RWPE1 (cell line): ENCODE measurements around the gene ANKRD30A.
"Not testable (repeated sequence)": the region's sequence is repeated elsewhere in the genome, so short reads cannot be mapped to it uniquely, and the experiment has no call there.

Experiments
- CTCF ChIA-PET: fragments of 350-600 bp; sonication (Branson Sonifier 250); formaldehyde crosslinking; extraction: SDS; loops from one replicate; lab custom pipeline; 2021; lab: Yijun Ruan, JAX
- POLR2A ChIA-PET: fragments of 400-600 bp; formaldehyde crosslinking; extraction: SDS; loops from one replicate; lab custom pipeline; 2020; ENCODE audit warnings: antibody characterized with exemption; ENCODE audit not compliant: low non-redundant PET; lab: Yijun Ruan, JAX
- DNase-seq: peaks from one replicate; pipeline ENCODE4 v3.0.0; 2012; ENCODE audit warnings: low spot score
- H3K27ac ChIP-seq: fragments of 450-650 bp; 2 replicates; pipeline ENCODE4 v1.5.1; 2017
- CTCF ChIP-seq: fragments of 450-650 bp; conservative IDR thresholded peaks from 2 replicates; pipeline ENCODE4 v1.5.1; 2017; ENCODE audit warnings: low read depth, mild to moderate bottlenecking

Gene ANKRD30A, protein sequence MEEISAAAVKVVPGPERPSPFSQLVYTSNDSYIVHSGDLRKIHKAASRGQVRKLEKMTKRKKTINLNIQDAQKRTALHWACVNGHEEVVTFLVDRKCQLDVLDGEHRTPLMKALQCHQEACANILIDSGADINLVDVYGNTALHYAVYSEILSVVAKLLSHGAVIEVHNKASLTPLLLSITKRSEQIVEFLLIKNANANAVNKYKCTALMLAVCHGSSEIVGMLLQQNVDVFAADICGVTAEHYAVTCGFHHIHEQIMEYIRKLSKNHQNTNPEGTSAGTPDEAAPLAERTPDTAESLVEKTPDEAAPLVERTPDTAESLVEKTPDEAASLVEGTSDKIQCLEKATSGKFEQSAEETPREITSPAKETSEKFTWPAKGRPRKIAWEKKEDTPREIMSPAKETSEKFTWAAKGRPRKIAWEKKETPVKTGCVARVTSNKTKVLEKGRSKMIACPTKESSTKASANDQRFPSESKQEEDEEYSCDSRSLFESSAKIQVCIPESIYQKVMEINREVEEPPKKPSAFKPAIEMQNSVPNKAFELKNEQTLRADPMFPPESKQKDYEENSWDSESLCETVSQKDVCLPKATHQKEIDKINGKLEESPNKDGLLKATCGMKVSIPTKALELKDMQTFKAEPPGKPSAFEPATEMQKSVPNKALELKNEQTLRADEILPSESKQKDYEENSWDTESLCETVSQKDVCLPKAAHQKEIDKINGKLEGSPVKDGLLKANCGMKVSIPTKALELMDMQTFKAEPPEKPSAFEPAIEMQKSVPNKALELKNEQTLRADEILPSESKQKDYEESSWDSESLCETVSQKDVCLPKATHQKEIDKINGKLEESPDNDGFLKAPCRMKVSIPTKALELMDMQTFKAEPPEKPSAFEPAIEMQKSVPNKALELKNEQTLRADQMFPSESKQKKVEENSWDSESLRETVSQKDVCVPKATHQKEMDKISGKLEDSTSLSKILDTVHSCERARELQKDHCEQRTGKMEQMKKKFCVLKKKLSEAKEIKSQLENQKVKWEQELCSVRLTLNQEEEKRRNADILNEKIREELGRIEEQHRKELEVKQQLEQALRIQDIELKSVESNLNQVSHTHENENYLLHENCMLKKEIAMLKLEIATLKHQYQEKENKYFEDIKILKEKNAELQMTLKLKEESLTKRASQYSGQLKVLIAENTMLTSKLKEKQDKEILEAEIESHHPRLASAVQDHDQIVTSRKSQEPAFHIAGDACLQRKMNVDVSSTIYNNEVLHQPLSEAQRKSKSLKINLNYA (N-terminal part only)

GRCh38 chr10:37125191-37125732, at the start of gene ANKRD30A:
TSS of gene ANKRD30A (plus strand) at chr10:37125598. CDS start at chr10:37125788, 190 bp downstream.
- POLR2A ChIA-PET: no interaction called here
- no peak for DNase-seq
- no peak within 1 kb of the TSS for H3K27ac ChIP-seq
- no peak for TF ChIP-seq CTCF
- CTCF ChIA-PET: no interaction called here

- DNase-seq, CTCF ChIA-PET, POLR2A ChIA-PET, H3K27ac ChIP-seq: not testable (repeated sequence)
These were observed 49.3 kb upstream of the ANKRD30A start for GRCh38 chr10:37076083-37076482.

- POLR2A ChIA-PET: no interaction called here
- CTCF ChIA-PET: no interaction called here
- no peak for TF ChIP-seq CTCF
- no peak for DNase-seq
- no peak overlapping the region for H3K27ac ChIP-seq
These were observed 29.4 kb upstream of the ANKRD30A start for GRCh38 chr10:37095792-37096573.

DNA sequence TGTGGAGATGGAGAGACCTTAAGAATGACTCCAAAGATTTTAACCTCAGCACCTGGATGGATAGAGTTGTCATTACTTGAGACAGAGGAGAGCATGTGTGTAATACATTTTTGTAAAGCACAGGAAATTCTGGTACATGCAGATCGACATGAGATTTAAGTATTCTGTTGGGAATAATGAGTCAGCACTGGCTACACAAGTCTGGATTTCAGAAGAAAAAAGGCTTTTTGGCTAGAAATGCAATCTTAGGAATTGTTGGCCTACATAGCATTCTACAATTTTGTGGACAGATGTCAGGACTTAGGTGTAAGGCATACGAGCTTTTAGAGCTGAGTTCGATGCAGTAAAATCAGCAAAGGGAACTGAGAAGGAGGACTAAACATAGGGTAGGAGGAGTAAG, 24.1 kb upstream of the ANKRD30A start:
- DNase-seq: no peak
- no peak for TF ChIP-seq CTCF
- ChIA-PET POLR2A (no interaction called here), CTCF (interaction anchor here (0.6 kb wide), 1 partner anchor 195 kb away, joined by 3 read pairs; no protein-coding TSS in a partner anchor)
- no peak overlapping the region for H3K27ac ChIP-seq

DNA sequence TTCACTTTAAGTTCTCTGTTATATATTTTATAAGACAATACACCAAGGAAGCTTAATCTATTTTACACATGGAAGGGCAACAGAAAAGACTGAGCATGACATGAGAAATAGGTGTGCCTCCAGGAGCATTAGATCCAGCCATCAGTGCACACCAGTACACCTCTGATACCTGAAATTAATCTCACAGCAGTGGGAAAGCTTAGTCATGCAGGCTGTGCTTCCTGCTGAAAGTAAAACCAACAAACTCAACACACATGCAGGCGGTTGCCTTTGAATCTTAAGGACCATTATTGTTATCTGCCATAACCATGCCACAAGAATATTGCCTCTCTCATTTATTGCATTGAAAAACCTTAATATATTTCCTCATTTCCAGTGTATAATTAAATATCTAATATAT, 16.4 kb upstream of the ANKRD30A start:
- ChIA-PET CTCF (no interaction called here), POLR2A (no interaction called here)
- H3K27ac ChIP-seq: no peak overlapping the region
- no peak for DNase-seq
- TF ChIP-seq CTCF: no peak

- DNase-seq: no peak
- no peak for TF ChIP-seq CTCF
- H3K27ac ChIP-seq: no peak overlapping the region
- CTCF ChIA-PET: no interaction called here
- POLR2A ChIA-PET: no interaction called here
These were observed 866 bp upstream of the ANKRD30A start for GRCh38 chr10:37124532-37124931.
